GM19043 (cell line): Measurements from ENCODE around the gene RAMP2.
"Not testable (repeated sequence)": the region's sequence is repeated elsewhere in the genome, so short reads cannot be mapped to it uniquely, and the experiment has no call there.

ENCODE experiments used
- ATAC-seq: cut with Tn5 transposase; IDR thresholded peaks from one replicate; pipeline ENCODE4 v1.9.1; 2021; ENCODE audit warnings: low read depth; ENCODE audit not compliant: unreplicated experiment

Gene RAMP2

GRCh38 chr17:42768006-42768405 lies 7.0 kb downstream of the RAMP2 start:
- not testable (repeated sequence) for ATAC-seq

GRCh38 chr17:42769964-42770363 lies 8.9 kb downstream of the RAMP2 start:
- not testable (repeated sequence) for ATAC-seq

GRCh38 chr17:42772945-42773289 lies 11.9 kb downstream of the RAMP2 start:
- no peak for ATAC-seq

- no peak for ATAC-seq
Observed at GRCh38 chr17:42773290-42774035, 12.4 kb downstream of the RAMP2 start, which contains the start of gene VPS25. Gene VPS25 (plus strand): TSS chr17:42773449. CDS start chr17:42773476, 27 bp downstream.

GRCh38 chr17:42774066-42774745 lies 13.2 kb downstream of the RAMP2 start:
- ATAC-seq = no peak

- ATAC-seq = no peak
Observed at GRCh38 chr17:42775534-42776098, 14.6 kb downstream of the RAMP2 start.

GRCh38 chr17:42778570-42778969 lies 17.5 kb downstream of the RAMP2 start:
- no peak for ATAC-seq

- no peak for ATAC-seq
Observed at GRCh38 chr17:42779304-42779935, 18.4 kb downstream of the RAMP2 start.

- ATAC-seq = no peak
Observed at GRCh38 chr17:42779936-42780850, 19.2 kb downstream of the RAMP2 start, which contains the start of gene WNK4. Gene WNK4 (plus strand): TSS chr17:42780610. CDS start chr17:42780699, 89 bp downstream.

GRCh38 chr17:42780851-42781638 lies 20.0 kb downstream of the RAMP2 start:
- no peak for ATAC-seq

- ATAC-seq = no peak
Observed at GRCh38 chr17:42781639-42782165, 20.7 kb downstream of the RAMP2 start.

GRCh38 chr17:42782166-42783061 lies 21.4 kb downstream of the RAMP2 start:
- ATAC-seq = no peak

GRCh38 chr17:42783062-42783790 lies 22.2 kb downstream of the RAMP2 start:
- ATAC-seq = no peak

GRCh38 chr17:42783791-42784138 lies 22.7 kb downstream of the RAMP2 start:
- ATAC-seq = no peak

- no peak for ATAC-seq
Observed at GRCh38 chr17:42784409-42784808, 23.4 kb downstream of the RAMP2 start.

GRCh38 chr17:42784811-42785592 lies 24.0 kb downstream of the RAMP2 start:
- ATAC-seq = no peak

GRCh38 chr17:42787266-42787665 lies 26.2 kb downstream of the RAMP2 start:
- ATAC-seq = no peak
